A673 (cell line): ENCODE data around the gene TLE1. TPM values are rescaled to one million over a fixed set of nuclear protein-coding genes. Genes with fewer than 3 reads are reported as not detected.

Source experiments
- BruUV-seq: library from RNA; stranded (reverse); fragments of 400-500 nt; replicated peaks from 2 replicates; lab custom pipeline; 2021; lab: Mats Ljungman, UMichigan
- CTCF ChIA-PET: fragments of 300-600 bp; sonication (Branson Sonifier 250); formaldehyde crosslinking; loops from one replicate; lab custom pipeline; 2022; ENCODE audit warnings: antibody characterized with exemption; lab: Charles Lee
- POLR2A ChIA-PET: fragments of 300-600 bp; sonication (Branson Sonifier 250); formaldehyde crosslinking; loops from one replicate; lab custom pipeline; 2022; ENCODE audit warnings: antibody characterized with exemption; ENCODE audit not compliant: low non-redundant PET; lab: Charles Lee
- DNase-seq: peaks from one replicate; pipeline ENCODE4 v3.0.0-alpha.2; 2015; ENCODE audit warnings: low spot score
- H3K27ac ChIP-seq: fragments of 200-600 bp; sonication (generic); 2 replicates; pipeline ENCODE4 v1.5.1; 2016; ENCODE audit warnings: mixed run types, low read depth, mild to moderate bottlenecking, mixed read lengths, antibody characterized with exemption, low read length; ENCODE audit not compliant: poor library complexity, severe bottlenecking
- H3K27me3 ChIP-seq: fragments of 200-600 bp; sonication (generic); replicated peaks from 2 replicates; pipeline ENCODE4 v1.6.1; 2017; ENCODE audit warnings: mixed run types, low read depth, mild to moderate bottlenecking, mixed read lengths, antibody characterized with exemption, low read length; ENCODE audit not compliant: insufficient read depth, poor library complexity
- H3K36me3 ChIP-seq: fragments of 200-600 bp; sonication (generic); 2 replicates; pipeline ENCODE4 v1.6.1; 2016; ENCODE audit warnings: mixed run types, mild to moderate bottlenecking, mixed read lengths, antibody characterized with exemption, low read length; ENCODE audit not compliant: insufficient read depth, poor library complexity, severe bottlenecking
- H3K4me1 ChIP-seq: fragments of 200-600 bp; sonication (generic); 2 replicates; pipeline ENCODE4 v1.6.1; 2017; ENCODE audit warnings: mixed run types, mild to moderate bottlenecking, mixed read lengths, antibody characterized with exemption, low read length; ENCODE audit not compliant: insufficient read depth, poor library complexity, severe bottlenecking
- H3K4me3 ChIP-seq: fragments of 200-600 bp; sonication (generic); 2 replicates; pipeline ENCODE4 v1.5.1; 2016; ENCODE audit warnings: low read depth, mixed run types, mild to moderate bottlenecking, mixed read lengths, low read length; ENCODE audit not compliant: poor library complexity, severe bottlenecking
- H3K9me3 ChIP-seq: fragments of 200-600 bp; sonication (generic); 2 replicates; pipeline ENCODE4 v1.6.1; 2016; ENCODE audit warnings: mixed run types, low read depth, mild to moderate bottlenecking, mixed read lengths, antibody characterized with exemption, low read length; ENCODE audit not compliant: poor library complexity, severe bottlenecking
- CTCF ChIP-seq: fragments of 300-800, 200-600 bp; sonication (generic); conservative IDR thresholded peaks from 2 replicates; pipeline ENCODE4 v1.5.1; 2017; ENCODE audit warnings: low read depth, mild to moderate bottlenecking, antibody characterized with exemption, low read length, moderate library complexity, mixed read lengths
- EZH2 ChIP-seq: fragments of 200-600 bp; sonication (generic); IDR thresholded peaks from 2 replicates; pipeline ENCODE4 v1.6.1; 2017; ENCODE audit warnings: borderline replicate concordance, low read depth, mild to moderate bottlenecking, mixed read lengths, antibody characterized with exemption, low read length; ENCODE audit not compliant: poor library complexity, severe bottlenecking
- intact Hi-C: fragments of 100-400 bp; cut with micrococcal nuclease; formaldehyde crosslinking; loops from one replicate; pipeline ENCODE4 v1.10.0; 2022; ENCODE audit not compliant: unreplicated experiment
- total RNA-seq: library from RNA; stranded (reverse); gene quantifications from 2 replicates; pipeline ENCODE4 v1.2.3, GENCODE V29; 2021

TLE1 gene
- total RNA-seq, 1 experiment from 2014 or later = 2.2 TPM

GRCh38 chr9:81618923-81619322 lies 70.4 kb downstream of the TLE1 start:
- BruUV-seq = no TSS peak
- intact Hi-C loops = no loop called here
- Histone ChIP-seq H3K27ac (no peak overlapping the region), H3K27me3 (no peaks in the 10 kb centered on the region), H3K4me3 (no peak overlapping the region), H3K9me3 (no peaks in the 10 kb centered on the region), H3K36me3 (no peaks in the 10 kb centered on the region), H3K4me1 (no peaks in the 10 kb centered on the region)
- POLR2A ChIA-PET = no interaction called here
- TF ChIP-seq EZH2 = no peak
- TF ChIP-seq CTCF = no peak
- DNase-seq = no peak
- CTCF ChIA-PET = no interaction called here

GRCh38 chr9:81616141-81616540 lies 73.2 kb downstream of the TLE1 start:
- no peaks in the 10 kb centered on the region for H3K27me3 ChIP-seq
- no peak for DNase-seq
- no TSS peak for BruUV-seq
- H3K9me3 ChIP-seq = no peaks in the 10 kb centered on the region
- H3K27ac ChIP-seq = no peak overlapping the region
- intact Hi-C loops = no loop called here
- H3K36me3 ChIP-seq = no peaks in the 10 kb centered on the region
- no peaks in the 10 kb centered on the region for H3K4me1 ChIP-seq
- ChIA-PET POLR2A (no interaction called here), CTCF (no interaction called here)
- H3K4me3 ChIP-seq = no peak overlapping the region
- TF ChIP-seq CTCF (no peak), EZH2 (no peak)

GRCh38 chr9:81614335-81614734 lies 75.0 kb downstream of the TLE1 start:
- H3K4me1 ChIP-seq = no peaks in the 10 kb centered on the region
- intact Hi-C loops = no loop called here
- CTCF ChIA-PET = no interaction called here
- no peak overlapping the region for H3K27ac ChIP-seq
- no peak for TF ChIP-seq EZH2
- TF ChIP-seq CTCF = no peak
- no peaks in the 10 kb centered on the region for H3K9me3 ChIP-seq
- POLR2A ChIA-PET = no interaction called here
- BruUV-seq = no TSS peak
- H3K36me3 ChIP-seq = no peaks in the 10 kb centered on the region
- DNase-seq = no peak
- H3K27me3 ChIP-seq = no peaks in the 10 kb centered on the region
- H3K4me3 ChIP-seq = no peak overlapping the region
